Gastroesophageal sphincter (tissue), 4 donors: ENCODE measurements around the gene CTNND2. TPM values are rescaled to one million over a fixed set of nuclear protein-coding genes. Genes with fewer than 3 reads are reported as not detected.

Experiments
- ATAC-seq: fragments of 150-250 bp; one replicate; pipeline ENCODE4 v1.9.1; 2016; ENCODE audit warnings: mild to moderate bottlenecking, moderate library complexity
- H3K27ac ChIP-seq, 4 donors: fragments of 200-600 bp; sonication (generic) in 3 of 4; 1 replicate in 3 of 4; 2 replicates in 1 of 4; pipeline ENCODE4 v1.5.1; 2016 to 2019
- H3K27me3 ChIP-seq: fragments of 200-600 bp; sonication (generic); one replicate; pipeline ENCODE4 v1.5.1; 2019
- H3K36me3 ChIP-seq, 2 donors: fragments of 200-600 bp; sonication (generic); one replicate each; pipeline ENCODE4 v1.5.1; 2019; ENCODE audit warnings: control low read depth in 1 of 2
- H3K4me1 ChIP-seq, 3 donors: fragments of 200-600 bp; sonication (generic); 1 replicate in 2 of 3; 2 replicates in 1 of 3; pipeline ENCODE4 v1.5.1; 2016 to 2019; ENCODE audit warnings: control low read depth in 2 of 3
- H3K4me3 ChIP-seq, 2 donors: fragments of 200-600 bp; sonication (generic); one replicate each; pipeline ENCODE4 v1.5.1; 2019; ENCODE audit warnings: mild to moderate bottlenecking in 1 of 2, moderate library complexity in 1 of 2
- H3K9me3 ChIP-seq, 3 donors: fragments of 200-600 bp; sonication (generic); one replicate each; pipeline ENCODE4 v1.5.1; 2017 to 2019; ENCODE audit warnings: control low read depth in 2 of 3
- EP300 ChIP-seq: sonication (generic); formaldehyde crosslinking; IDR thresholded peaks from one replicate; pipeline ENCODE4 v1.6.1; 2017; ENCODE audit warnings: antibody characterized with exemption, mild to moderate bottlenecking
- POLR2A ChIP-seq, 2 donors: fragments of 450-650 bp; IDR thresholded peaks; one replicate each; pipeline ENCODE4 v1.6.1; 2017; ENCODE audit warnings: antibody characterized with exemption in 2 of 2, mild to moderate bottlenecking in 2 of 2, moderate library complexity in 1 of 2
- POLR2AphosphoS5 ChIP-seq: sonication (generic); formaldehyde crosslinking; IDR thresholded peaks from one replicate; pipeline ENCODE4 v1.6.1; 2017; ENCODE audit warnings: antibody characterized with exemption
- WGBS, 2 donors: methylation state at CpG; one replicate each; pipeline ENCODE4 v1.1.5; 2018; ENCODE audit warnings: low coverage in 1 of 2; 5-methylcytosine and 5-hydroxymethylcytosine counted together
- total RNA-seq, 4 donors: library from RNA; depleted of rRNA; stranded (reverse); fragments of >200 nt; gene quantifications; one replicate each; pipeline ENCODE4 v1.1.0, GENCODE V29; 2016
- TF ChIP-seq, protein P1 (sequence below), 4 experiments: fragments of 200-600 bp in 2 of 4; fragments of 450-650 bp in 2 of 4; sonication (generic) in 1 of 4; IDR thresholded peaks; one replicate each; pipeline ENCODE4 v1.5.1; 2017 to 2019; ENCODE audit warnings: antibody characterized with exemption in 4 of 4, mild to moderate bottlenecking in 2 of 4, moderate library complexity in 2 of 4

CTNND2 gene
- total RNA-seq, 4 donors from 2014 or later = 0.40 to 3.1 (median 1.9) TPM

DNA sequence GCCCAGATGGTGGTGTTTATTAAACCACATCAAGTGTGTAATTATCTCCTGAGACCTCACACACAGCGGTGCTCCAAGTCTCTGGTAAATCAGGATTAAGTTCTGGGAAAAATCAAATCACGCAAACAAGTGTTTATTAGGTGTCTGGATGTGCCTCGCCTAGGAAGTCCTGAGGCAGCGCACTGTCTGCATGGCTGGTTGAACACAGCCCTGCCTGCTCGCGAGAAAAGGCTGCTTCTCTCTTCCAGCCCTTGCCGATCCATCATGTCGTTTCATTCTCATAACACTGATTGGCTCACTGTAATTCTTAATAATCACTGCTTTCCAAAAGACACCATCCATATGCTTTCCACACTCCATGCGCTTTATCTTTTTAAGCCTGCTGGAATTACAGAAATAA, 913.6 kb downstream of the CTNND2 start:
- no peak overlapping the region for H3K27ac ChIP-seq
- WGBS, 2 donors = 44 to 83% methylated on average over 8 to 9 of the region's 9 CpGs

DNA sequence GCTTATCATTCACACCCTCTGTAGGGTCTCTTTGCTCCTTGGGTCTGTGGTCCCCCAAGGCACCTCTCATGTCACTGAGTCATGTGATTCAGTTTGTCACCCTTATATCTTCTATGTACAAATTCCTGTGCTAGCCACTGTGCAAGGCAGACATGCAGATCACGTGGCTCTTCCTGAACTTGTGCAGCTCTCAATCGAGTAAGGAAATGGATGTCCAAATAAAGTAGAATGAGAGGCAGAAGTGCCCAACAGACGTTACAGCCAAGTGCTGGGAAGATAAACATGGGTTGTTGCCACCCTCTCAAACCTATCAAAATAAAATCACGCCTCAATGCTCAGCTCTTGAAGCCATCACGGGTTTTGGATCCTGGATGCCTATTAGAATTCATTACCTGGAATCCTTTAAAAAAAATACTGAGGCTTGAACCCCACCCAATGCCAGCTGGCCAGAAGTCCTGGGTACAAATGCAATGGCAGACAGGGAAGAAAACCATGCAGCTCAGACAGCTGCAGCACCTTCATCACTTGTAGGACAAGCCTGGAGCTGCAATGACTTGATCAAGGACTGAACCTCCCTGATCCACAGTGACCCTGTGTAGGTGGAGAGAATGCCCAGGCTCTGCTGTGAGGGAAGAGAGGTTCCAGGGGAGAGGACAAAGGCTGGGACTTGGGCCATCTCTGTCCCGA, 914.5 kb downstream of the CTNND2 start:
- TF ChIP-seq POLR2A (IDR thresholded peaks at IDR 0.05) (no peak), POLR2AphosphoS5 (no peak), EP300 (no peak)
- TF ChIP-seq, protein P1, sequence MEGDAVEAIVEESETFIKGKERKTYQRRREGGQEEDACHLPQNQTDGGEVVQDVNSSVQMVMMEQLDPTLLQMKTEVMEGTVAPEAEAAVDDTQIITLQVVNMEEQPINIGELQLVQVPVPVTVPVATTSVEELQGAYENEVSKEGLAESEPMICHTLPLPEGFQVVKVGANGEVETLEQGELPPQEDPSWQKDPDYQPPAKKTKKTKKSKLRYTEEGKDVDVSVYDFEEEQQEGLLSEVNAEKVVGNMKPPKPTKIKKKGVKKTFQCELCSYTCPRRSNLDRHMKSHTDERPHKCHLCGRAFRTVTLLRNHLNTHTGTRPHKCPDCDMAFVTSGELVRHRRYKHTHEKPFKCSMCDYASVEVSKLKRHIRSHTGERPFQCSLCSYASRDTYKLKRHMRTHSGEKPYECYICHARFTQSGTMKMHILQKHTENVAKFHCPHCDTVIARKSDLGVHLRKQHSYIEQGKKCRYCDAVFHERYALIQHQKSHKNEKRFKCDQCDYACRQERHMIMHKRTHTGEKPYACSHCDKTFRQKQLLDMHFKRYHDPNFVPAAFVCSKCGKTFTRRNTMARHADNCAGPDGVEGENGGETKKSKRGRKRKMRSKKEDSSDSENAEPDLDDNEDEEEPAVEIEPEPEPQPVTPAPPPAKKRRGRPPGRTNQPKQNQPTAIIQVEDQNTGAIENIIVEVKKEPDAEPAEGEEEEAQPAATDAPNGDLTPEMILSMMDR (IDR thresholded peaks at IDR 0.05) = no peak
- H3K27ac ChIP-seq = no peak overlapping the region
- ATAC-seq = no peak
- H3K9me3 ChIP-seq = no peaks in the 10 kb centered on the region
- H3K4me1 ChIP-seq = no peaks in the 10 kb centered on the region
- H3K27me3 ChIP-seq = peaks cover 56% of the 10 kb centered on the region
- H3K4me3 ChIP-seq = no peak overlapping the region
- WGBS, 2 donors = 53 to 100% methylated on average over 2 to 6 of the region's 6 CpGs
- no peaks in the 10 kb centered on the region for H3K36me3 ChIP-seq

More for the DNA sequence above, 913.6 kb downstream of the CTNND2 start:
- no peak overlapping the region for H3K4me3 ChIP-seq
- no peak for ATAC-seq
- peaks cover 58% of the 10 kb centered on the region for H3K27me3 ChIP-seq
- no peak for TF ChIP-seq EP300
- no peak for TF ChIP-seq POLR2A (IDR thresholded peaks at IDR 0.05)
- TF ChIP-seq, protein P1 (IDR thresholded peaks at IDR 0.05) = no peak
- no peak for TF ChIP-seq POLR2AphosphoS5
- no peaks in the 10 kb centered on the region for H3K4me1 ChIP-seq
- H3K36me3 ChIP-seq = no peaks in the 10 kb centered on the region
- no peaks in the 10 kb centered on the region for H3K9me3 ChIP-seq

DNA sequence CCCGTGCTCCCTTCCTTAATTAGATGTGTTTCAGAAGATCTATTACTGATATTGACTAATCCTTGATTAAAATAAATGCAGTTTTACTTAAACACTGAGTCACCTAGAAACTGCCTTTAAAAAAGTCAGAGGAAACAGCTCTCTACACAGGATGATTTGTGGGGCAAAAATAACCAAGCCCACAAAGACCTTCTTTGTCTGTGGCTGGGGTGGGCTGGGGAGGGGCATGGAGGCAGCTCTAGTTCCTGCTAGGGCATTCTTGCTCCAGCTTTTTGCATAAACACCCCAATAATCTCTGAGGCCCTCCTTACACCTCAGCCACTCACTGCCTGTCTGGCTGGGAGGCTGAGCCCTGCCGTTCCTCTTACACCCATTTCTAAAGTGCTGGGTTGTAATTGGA, 915.6 kb downstream of the CTNND2 start:
- Histone ChIP-seq H3K4me3 (no peak overlapping the region), H3K27ac (no peak overlapping the region), H3K4me1 (no peaks in the 10 kb centered on the region), H3K36me3 (no peaks in the 10 kb centered on the region), H3K9me3 (no peaks in the 10 kb centered on the region), H3K27me3 (peaks cover 47% of the 10 kb centered on the region)
- TF ChIP-seq POLR2A (IDR thresholded peaks at IDR 0.05) (no peak), POLR2AphosphoS5 (no peak), EP300 (no peak)
- TF ChIP-seq, protein P1 (IDR thresholded peaks at IDR 0.05) = no peak
- 15% methylated on average over 2 of the region's 2 CpGs; no CpG with 5 or more reads in 1 of the 2 donors for WGBS, 2 donors
- ATAC-seq = no peak

DNA sequence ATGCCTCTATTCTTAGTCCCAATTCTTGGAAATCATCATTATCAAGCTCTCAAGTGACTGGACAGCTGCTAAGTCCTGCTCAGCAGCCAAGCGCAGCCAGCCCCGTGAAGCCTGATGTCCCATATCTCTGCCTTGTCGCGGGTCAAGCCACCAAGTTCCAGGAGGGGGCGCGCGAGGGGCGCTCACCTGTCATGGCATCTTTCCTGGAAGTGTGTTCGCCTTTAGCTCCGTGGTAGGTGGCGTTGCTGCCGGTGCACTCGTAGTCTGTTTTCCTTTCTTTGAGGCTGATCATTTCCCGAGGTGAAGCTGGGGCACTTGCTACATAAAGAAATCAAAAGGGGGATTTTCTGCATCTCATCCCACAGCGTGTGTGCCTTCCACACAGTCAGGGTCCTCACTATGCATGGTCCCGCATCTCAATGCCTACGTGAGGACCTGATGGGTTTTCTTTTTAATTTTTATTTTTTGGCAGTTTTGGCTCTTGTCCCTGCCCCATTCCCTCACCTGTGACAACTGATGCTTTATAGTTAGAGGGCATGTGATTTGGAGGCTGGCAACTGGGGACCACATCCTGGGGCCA, 916.2 kb downstream of the CTNND2 start:
- Histone ChIP-seq H3K27ac (no peak overlapping the region), H3K4me1 (no peaks in the 10 kb centered on the region), H3K4me3 (no peak overlapping the region), H3K9me3 (no peaks in the 10 kb centered on the region), H3K27me3 (peaks cover 41% of the 10 kb centered on the region), H3K36me3 (no peaks in the 10 kb centered on the region)
- 4 to 16% methylated on average over 4 to 17 of the region's 17 CpGs for WGBS, 2 donors
- TF ChIP-seq POLR2A (IDR thresholded peaks at IDR 0.05) (no peak), EP300 (no peak), POLR2AphosphoS5 (no peak)
- TF ChIP-seq, protein P1 (IDR thresholded peaks at IDR 0.05) = peak in 1 of 4 experiments; percentile 55
- no peak for ATAC-seq
